Ishikawa (cell line): ENCODE data around the gene TMCC1.

Experiments
- CEBPB ChIP-seq: IDR thresholded peaks from 2 replicates; pipeline ENCODE4 v1.6.1; 2012
- TAF1 ChIP-seq: IDR thresholded peaks from 2 replicates; pipeline ENCODE4 v1.6.1; 2012; ENCODE audit warnings: low read depth, mild to moderate bottlenecking
- TF ChIP-seq, protein P1 (sequence below): IDR thresholded peaks from 2 replicates; pipeline ENCODE4 v1.6.1; 2012

DNA sequence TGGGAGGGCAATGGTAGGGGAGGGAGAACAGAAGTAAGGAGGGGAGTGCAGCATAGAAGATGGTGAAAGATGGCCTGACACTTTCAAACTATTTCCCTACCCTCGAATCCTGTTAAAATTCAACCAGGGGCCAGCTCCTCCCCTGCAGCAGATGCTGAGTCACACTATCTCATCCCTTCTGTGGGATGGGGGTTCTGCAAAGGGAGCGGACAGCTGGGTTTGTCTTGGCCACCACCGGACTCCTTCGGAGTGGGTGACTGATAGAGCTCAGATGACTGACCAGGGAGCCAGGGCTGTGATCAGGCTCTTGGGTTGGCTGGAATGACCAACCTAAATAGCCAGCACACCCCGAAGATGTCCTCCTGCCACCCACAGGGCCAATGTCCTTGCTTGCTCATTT, 33.6 kb upstream of the TMCC1 start:
- TF ChIP-seq TAF1 (no peak), CEBPB (no peak)
- TF ChIP-seq, protein P1, sequence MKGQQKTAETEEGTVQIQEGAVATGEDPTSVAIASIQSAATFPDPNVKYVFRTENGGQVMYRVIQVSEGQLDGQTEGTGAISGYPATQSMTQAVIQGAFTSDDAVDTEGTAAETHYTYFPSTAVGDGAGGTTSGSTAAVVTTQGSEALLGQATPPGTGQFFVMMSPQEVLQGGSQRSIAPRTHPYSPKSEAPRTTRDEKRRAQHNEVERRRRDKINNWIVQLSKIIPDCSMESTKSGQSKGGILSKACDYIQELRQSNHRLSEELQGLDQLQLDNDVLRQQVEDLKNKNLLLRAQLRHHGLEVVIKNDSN, result no peak
